Fibroblast of pulmonary artery (primary cell): ENCODE data around the gene CNOT6.

ENCODE experiments used
- DNase-seq: peaks from one replicate; pipeline ENCODE4 v3.0.0-alpha.2; 2010; ENCODE audit warnings: low read depth
- H3K4me3 ChIP-seq: replicated peaks from 2 replicates; pipeline ENCODE4 v1.5.1; 2011; ENCODE audit warnings: low read depth, mild to moderate bottlenecking, control low read depth, low read length, moderate library complexity
- TF ChIP-seq, protein P1 (sequence below): IDR thresholded peaks from 2 replicates; pipeline ENCODE4 v1.5.1; 2011; ENCODE audit warnings: mild to moderate bottlenecking, control low read depth, low read length, inconsistent platforms; ENCODE audit errors: missing control alignments

The CNOT6 gene

DNA sequence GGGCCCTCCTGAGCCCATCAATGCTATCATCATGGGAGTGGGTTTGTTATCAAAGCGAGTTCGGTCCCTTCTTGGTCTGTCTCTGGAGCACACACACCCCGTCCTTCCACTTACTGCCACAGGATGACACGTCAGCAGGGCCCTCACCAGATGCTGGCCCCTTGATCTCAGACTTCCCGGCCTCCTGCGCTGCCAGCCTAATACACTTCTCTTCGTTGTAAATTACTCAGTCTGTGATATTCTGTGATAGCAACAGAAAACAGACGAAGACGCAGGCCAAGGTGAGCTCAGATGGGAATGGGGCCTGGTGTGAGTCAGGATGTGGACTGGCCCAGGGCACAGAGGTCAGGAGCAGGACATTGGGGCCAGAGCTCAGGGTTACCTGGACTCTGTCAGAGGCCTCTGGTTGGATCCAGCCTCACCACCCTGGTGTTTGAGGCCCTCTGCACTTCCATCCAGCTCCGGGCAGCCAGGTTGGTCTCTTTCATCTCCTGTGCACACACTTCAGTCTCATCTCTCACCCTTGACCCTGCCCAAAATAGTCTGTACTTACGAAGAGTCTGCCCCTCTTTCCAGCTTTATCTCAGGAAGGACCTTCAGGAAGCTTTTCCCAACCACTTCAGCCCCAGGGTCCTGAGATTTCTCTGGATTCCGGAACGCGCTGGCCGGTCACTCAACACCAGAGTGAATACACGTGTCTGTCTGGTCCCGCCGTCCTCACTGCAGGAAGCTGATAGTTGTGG, 26.0 kb upstream of the CNOT6 start:
- TF ChIP-seq, protein P1, sequence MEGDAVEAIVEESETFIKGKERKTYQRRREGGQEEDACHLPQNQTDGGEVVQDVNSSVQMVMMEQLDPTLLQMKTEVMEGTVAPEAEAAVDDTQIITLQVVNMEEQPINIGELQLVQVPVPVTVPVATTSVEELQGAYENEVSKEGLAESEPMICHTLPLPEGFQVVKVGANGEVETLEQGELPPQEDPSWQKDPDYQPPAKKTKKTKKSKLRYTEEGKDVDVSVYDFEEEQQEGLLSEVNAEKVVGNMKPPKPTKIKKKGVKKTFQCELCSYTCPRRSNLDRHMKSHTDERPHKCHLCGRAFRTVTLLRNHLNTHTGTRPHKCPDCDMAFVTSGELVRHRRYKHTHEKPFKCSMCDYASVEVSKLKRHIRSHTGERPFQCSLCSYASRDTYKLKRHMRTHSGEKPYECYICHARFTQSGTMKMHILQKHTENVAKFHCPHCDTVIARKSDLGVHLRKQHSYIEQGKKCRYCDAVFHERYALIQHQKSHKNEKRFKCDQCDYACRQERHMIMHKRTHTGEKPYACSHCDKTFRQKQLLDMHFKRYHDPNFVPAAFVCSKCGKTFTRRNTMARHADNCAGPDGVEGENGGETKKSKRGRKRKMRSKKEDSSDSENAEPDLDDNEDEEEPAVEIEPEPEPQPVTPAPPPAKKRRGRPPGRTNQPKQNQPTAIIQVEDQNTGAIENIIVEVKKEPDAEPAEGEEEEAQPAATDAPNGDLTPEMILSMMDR, result no peak
- H3K4me3 ChIP-seq, result no peak overlapping the region
- no peak for DNase-seq

DNA sequence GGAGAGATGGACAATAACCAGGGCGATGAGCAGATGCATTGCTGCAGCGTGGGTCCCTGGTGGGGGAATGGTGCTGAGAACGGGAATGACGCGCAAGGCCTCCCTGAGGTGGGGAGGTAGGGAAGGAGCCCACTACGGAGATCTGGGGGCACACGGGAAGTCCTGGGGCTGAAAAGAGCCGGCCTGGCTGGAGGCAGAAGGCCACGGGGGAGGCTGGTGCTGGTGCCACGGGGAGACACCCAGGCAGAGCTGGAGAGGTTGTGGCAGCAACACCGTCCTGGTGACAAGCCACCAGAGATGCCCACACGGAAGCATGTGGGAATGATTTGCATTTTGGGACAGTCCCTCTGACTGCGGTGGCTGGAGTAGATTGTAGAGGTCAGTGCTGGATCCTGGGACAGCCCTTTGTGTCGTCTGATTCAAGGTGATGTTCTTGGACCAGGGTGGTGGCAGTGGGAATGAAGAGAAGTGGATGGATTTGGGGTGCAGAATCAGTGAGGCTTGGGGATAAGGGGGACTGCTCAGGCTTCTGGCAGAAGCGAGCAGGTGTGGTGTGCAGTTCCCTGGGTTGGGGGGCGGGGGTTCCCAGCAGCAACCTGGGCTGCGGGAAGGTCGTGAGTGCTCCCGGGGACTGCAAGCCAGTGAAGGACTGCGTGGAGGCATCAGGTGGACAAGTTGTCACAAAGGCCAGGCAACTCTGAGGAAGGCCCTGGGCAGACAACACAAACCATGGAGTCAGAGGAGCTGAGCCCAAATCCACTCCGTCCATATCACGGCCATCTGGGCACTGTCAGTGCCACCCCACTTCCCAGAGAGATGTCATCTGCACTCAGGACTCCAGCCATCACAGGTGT, 25.2 kb upstream of the CNOT6 start:
- H3K4me3 ChIP-seq, result no peak overlapping the region
- TF ChIP-seq, protein P1, result no peak
- DNase-seq, result no peak

DNA sequence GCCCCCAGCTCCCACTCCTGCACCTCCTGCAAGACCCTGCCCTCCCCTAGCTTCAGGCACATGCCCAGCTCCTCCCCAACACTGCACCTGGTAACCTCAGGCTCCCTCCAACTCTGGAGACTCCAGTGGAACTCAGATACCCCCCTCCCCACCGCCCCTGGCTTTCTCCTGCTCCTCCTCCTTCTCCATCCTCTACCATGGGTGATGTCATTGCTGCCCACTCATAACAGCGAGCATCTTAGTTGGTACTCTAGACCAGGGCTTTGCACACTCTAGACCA, 24.7 kb upstream of the CNOT6 start:
- TF ChIP-seq, protein P1, result no peak
- H3K4me3 ChIP-seq, result no peak overlapping the region
- DNase-seq, result no peak

DNA sequence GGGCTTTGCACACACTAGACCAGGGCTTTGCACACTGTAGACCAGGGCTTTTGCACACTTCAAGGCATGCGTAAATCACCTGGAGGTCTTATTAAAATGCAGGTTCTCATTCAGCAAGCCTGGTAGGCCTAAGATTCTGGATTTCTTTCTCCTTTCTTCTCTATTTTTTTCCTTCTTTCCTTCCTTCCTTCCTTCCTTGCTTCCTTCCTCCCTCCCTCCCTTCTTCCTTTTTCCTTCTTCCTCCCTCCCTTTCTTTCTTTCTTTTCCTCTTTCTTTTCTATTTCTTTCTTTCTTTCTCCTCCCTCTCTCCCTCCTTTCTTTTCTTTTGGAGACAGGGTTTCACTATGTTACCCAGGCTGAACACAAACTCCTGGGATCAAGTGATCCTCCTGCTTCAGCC, 24.3 kb upstream of the CNOT6 start:
- no peak overlapping the region for H3K4me3 ChIP-seq
- TF ChIP-seq, protein P1, result no peak
- no peak for DNase-seq

DNA sequence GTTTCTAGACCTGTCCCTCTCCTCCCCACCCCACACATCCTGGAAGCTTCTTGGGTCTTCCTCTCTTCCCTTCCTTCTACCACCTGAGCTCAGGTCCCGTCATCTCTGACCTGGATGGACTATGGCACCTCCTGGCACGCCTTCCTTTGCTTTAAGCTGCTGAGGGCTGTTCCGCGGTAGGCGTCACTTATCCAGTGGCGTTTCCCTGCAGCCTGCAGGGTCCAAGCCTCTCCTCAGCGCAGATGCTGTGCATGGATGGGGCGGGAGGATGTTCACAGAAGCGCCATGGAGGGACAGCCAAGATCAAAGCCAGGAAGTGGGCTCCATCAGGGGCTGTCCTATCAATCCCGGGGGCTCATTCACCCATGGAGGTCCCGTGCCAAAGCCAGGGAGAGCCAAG, 23.8 kb upstream of the CNOT6 start:
- H3K4me3 ChIP-seq, result no peak overlapping the region
- DNase-seq, result no peak
- TF ChIP-seq, protein P1, result no peak

DNA sequence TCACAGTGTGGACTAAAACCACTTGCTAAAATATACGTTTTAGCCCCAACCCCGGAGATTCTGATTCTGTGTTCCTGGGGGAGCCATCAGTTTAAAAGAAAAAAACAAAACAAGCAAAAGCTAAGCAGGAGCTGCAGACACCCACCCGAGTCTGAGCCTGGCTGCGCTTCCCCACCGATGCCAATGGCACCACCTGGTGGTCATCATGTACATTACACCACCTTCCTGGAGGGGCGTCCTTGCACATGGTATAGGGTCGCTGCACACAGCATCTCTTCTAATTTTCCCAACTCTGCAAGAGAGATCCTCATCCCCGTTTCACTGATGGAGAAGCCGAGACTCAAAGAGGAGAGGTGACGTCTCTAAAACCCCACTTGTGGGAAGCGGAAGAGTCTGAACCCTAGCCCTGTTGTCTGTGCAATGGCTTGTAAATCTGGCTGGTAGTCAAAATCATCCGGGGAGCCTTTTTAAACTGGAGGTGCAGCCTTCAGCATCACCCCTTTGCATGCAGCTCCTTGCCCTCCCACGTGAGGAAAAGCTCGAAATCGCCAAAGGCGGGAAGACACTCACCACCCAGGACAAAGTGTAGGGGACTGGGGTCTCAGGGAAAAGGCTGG, 23.1 kb upstream of the CNOT6 start:
- DNase-seq, result peak; percentile 76
- H3K4me3 ChIP-seq, result no peak overlapping the region
- TF ChIP-seq, protein P1, result peak; percentile 91
